Measurements from ENCODE around the gene ZNF256.

- TF ChIP-seq CTCF (conservative IDR thresholded peaks at IDR 0.05 in 1 of 2, IDR thresholded peaks at IDR 0.05 in 1 of 2; ENCODE audit: low read depth in 1 of 2, low read length in 2 of 2) (no peak), EZH2 (IDR thresholded peaks at IDR 0.05; ENCODE audit: low read length, missing control alignments) (no peak)
Measured at GRCh38 chr19:57903618-57904184, 43.8 kb downstream of the ZNF256 start.
